Sigmoid colon (tissue), 7 donors: Measurements from ENCODE around the gene PRLR. TPM values are rescaled to one million over a fixed set of nuclear protein-coding genes. Genes with fewer than 3 reads are reported as not detected.
"Not testable (repeated sequence)": the region's sequence is repeated elsewhere in the genome, so short reads cannot be mapped to it uniquely, and the experiment has no call there.

ENCODE experiments used
- DNase-seq: peaks from one replicate; pipeline ENCODE4 v3.0.0-alpha.2; 2019
- H3K27ac ChIP-seq, 4 donors: fragments of 200-600 bp; sonication (generic); one replicate each; pipeline ENCODE4 v1.5.1; 2016 to 2019; ENCODE audit warnings: mild to moderate bottlenecking in 1 of 4
- H3K27me3 ChIP-seq, 3 donors: fragments of 200-600 bp; sonication (generic); one replicate each; pipeline ENCODE4 v1.5.1; 2019; ENCODE audit warnings: mild to moderate bottlenecking in 1 of 3
- H3K36me3 ChIP-seq, 4 donors: fragments of 200-600 bp; sonication (generic); one replicate each; pipeline ENCODE4 v1.5.1; 2016 to 2019
- H3K4me1 ChIP-seq, 4 donors: fragments of 200-600 bp; sonication (generic); one replicate each; pipeline ENCODE4 v1.5.1; 2017 to 2019
- H3K4me3 ChIP-seq, 4 donors: fragments of 200-600 bp; sonication (generic); one replicate each; pipeline ENCODE4 v1.5.1; 2017 to 2019; ENCODE audit warnings: mild to moderate bottlenecking in 2 of 4, moderate library complexity in 1 of 4
- H3K9me3 ChIP-seq, 4 donors: fragments of 200-600 bp in 3 of 4; sonication (generic) in 3 of 4; one replicate each; pipeline versions ENCODE4 v1.5.1 to v1.6.1; 2013 to 2019
- EP300 ChIP-seq, 4 donors: sonication (generic); formaldehyde crosslinking; IDR thresholded peaks; one replicate each; pipeline ENCODE4 v1.6.1; 2017; ENCODE audit warnings: antibody characterized with exemption in 4 of 4
- POLR2A ChIP-seq, 2 donors: fragments of 450-650 bp; IDR thresholded peaks; one replicate each; pipeline ENCODE4 v1.6.1; 2016; ENCODE audit warnings: antibody characterized with exemption in 2 of 2, mild to moderate bottlenecking in 2 of 2, moderate library complexity in 2 of 2
- POLR2AphosphoS5 ChIP-seq, 4 donors: sonication (generic); formaldehyde crosslinking; IDR thresholded peaks; one replicate each; pipeline ENCODE4 v1.6.1; 2017; ENCODE audit warnings: antibody characterized with exemption in 4 of 4
- WGBS, 2 donors: extraction: QIAGEN DNeasy Blood & Tissue Kit; methylation state at CpG; one replicate each; pipeline ENCODE4 v1.1.7; 2013; 5-methylcytosine and 5-hydroxymethylcytosine counted together
- intact Hi-C: fragments of 100-400 bp; cut with DNase I; formaldehyde crosslinking; loops from one replicate; pipeline ENCODE4 v1.15.1; 2023
- polyA plus RNA-seq, 3 donors: library from polyadenylated mRNA; stranded (reverse); fragments of 200-250 nt; gene quantifications; one replicate each; pipeline ENCODE4 v1.2.3, GENCODE V29; 2013
- total RNA-seq, 4 donors: library from RNA; depleted of rRNA; stranded (reverse); fragments of >200 nt; gene quantifications; one replicate each; pipeline ENCODE4 v1.1.0, GENCODE V29; 2016
- TF ChIP-seq, protein P1 (sequence below), 4 experiments: fragments of 450-650 bp in 3 of 4; fragments of 200-600 bp in 1 of 4; IDR thresholded peaks; one replicate each; pipeline ENCODE4 v1.5.1; 2016 to 2019; ENCODE audit warnings: antibody characterized with exemption in 4 of 4, mild to moderate bottlenecking in 3 of 4, moderate library complexity in 2 of 4
- donor health status: healthy with polysubstance abuse.
- donor health status: Bipolar disorder and iron deficiency.
- donor health status: healthy.

PRLR gene
- total and polyA plus RNA-seq, 7 donors, result 0.60 to 1.9 (median 0.95) TPM

DNA sequence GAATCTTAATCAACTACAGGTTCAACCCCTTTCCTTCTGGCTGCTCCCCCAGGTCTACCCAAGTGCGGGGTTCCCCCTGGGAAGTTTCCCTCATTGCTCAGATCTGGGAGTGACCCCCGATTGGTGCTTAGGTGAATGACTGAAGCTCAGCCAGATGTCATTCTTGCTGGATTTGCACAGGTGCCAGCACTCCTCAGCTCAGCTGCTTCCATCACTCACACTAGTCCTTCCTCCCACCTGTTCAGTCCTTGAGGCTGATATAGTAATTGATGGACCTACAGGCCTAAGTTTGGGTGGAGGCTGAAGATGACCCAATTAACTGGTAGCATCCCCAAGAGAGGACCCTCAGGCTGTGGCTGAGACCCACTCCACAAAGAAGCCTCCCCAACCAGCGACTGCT, 32.9 kb downstream of the PRLR start:
- Histone ChIP-seq H3K27ac (no peak overlapping the region), H3K36me3 (no peaks in the 10 kb centered on the region), H3K9me3 (no peaks in the 10 kb centered on the region), H3K4me1 (peaks cover 0 to 19% (median 13%) of the 10 kb centered on the region in 4 donors), H3K27me3 (no peaks in the 10 kb centered on the region), H3K4me3 (no peak overlapping the region)
- DNase-seq, result no peak
- 84 to 95% methylated on average over 3 of the region's 3 CpGs for WGBS, 2 donors
- TF ChIP-seq POLR2A (IDR thresholded peaks at IDR 0.05) (no peak), POLR2AphosphoS5 (IDR thresholded peaks at IDR 0.05) (no peak), EP300 (IDR thresholded peaks at IDR 0.05) (no peak)
- TF ChIP-seq, protein P1, sequence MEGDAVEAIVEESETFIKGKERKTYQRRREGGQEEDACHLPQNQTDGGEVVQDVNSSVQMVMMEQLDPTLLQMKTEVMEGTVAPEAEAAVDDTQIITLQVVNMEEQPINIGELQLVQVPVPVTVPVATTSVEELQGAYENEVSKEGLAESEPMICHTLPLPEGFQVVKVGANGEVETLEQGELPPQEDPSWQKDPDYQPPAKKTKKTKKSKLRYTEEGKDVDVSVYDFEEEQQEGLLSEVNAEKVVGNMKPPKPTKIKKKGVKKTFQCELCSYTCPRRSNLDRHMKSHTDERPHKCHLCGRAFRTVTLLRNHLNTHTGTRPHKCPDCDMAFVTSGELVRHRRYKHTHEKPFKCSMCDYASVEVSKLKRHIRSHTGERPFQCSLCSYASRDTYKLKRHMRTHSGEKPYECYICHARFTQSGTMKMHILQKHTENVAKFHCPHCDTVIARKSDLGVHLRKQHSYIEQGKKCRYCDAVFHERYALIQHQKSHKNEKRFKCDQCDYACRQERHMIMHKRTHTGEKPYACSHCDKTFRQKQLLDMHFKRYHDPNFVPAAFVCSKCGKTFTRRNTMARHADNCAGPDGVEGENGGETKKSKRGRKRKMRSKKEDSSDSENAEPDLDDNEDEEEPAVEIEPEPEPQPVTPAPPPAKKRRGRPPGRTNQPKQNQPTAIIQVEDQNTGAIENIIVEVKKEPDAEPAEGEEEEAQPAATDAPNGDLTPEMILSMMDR (IDR thresholded peaks at IDR 0.05), result no peak
- intact Hi-C loops, result no loop called here

DNA sequence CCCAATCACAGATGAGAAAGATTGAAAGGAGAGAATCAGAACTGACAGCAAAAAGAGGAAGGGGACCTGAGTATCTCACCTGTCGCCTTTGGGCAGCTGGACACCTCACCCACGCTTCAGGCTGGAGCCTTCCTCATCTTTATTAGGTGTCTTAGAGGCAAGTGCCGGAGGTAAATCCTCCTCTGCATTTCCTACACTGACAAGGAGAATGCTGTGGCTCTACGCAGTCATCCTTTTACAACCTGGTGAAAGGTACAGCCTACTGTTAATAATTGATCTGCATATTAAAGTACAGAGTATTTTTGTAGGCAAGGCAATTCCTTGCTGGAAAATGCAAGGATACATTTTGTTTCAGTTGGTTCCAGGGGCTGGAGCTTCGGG, 34.8 kb downstream of the PRLR start:
- 20 to 71% methylated on average over 5 of the region's 5 CpGs for WGBS, 2 donors
- H3K9me3 ChIP-seq, result no peaks in the 10 kb centered on the region
- TF ChIP-seq, protein P1 (IDR thresholded peaks at IDR 0.05), result no peak
- TF ChIP-seq EP300 (IDR thresholded peaks at IDR 0.05) (no peak), POLR2A (IDR thresholded peaks at IDR 0.05) (no peak), POLR2AphosphoS5 (IDR thresholded peaks at IDR 0.05) (no peak)
- intact Hi-C loops, result no loop called here
- H3K4me1 ChIP-seq, result peaks cover 0 to 19% (median 13%) of the 10 kb centered on the region in 4 donors
- no peak for DNase-seq
- H3K4me3 ChIP-seq, result no peak overlapping the region
- H3K36me3 ChIP-seq, result no peaks in the 10 kb centered on the region
- no peak overlapping the region for H3K27ac ChIP-seq
- H3K27me3 ChIP-seq, result no peaks in the 10 kb centered on the region

DNA sequence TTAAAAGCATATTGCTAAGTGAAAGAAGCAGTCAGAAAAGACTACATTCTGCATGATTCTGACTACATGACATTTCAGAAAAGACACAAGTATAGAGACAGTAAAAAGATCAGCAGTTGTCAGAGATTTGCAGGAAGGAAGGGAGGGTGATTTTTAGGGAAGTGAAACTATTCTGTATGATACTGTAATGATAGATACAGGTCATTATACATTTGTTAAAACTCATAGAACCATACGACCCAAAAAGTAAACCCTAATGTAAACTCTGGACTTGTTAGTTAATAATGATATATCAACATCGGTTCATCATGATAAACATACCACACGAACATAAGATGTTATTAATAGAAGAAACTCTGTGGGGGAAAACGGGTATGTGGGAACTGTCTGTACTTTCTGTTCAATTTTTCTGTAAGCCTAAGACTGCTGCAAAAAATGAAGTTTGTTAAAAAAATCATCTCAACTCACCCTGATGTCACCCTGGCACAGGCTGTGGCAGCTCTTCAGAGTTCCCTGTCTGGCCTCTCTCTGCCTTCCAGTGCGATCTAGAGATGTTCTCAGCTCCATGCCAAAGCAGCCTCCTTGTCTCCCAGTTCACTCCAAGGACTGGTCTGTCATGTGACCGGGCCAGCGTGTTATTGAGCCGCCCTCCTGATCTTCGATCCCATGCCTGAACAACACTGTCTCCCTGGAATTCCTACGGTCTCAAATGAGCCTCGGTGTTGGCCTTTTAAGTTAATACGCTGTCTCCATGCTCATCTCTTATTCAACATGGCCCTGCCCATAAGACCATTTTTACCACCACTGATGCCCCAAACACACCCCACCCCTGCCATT, 35.4 kb downstream of the PRLR start:
- Histone ChIP-seq H3K27ac (no peak overlapping the region), H3K27me3 (no peaks in the 10 kb centered on the region), H3K9me3 (no peaks in the 10 kb centered on the region), H3K4me1 (peaks cover 0 to 19% (median 13%) of the 10 kb centered on the region in 4 donors), H3K4me3 (no peak overlapping the region), H3K36me3 (no peaks in the 10 kb centered on the region)
- WGBS, 2 donors, result 28 to 65% methylated on average over 12 of the region's 12 CpGs
- DNase-seq, result no peak
- intact Hi-C loops, result no loop called here
- TF ChIP-seq, protein P1 (IDR thresholded peaks at IDR 0.05), result no peak
- TF ChIP-seq POLR2A (IDR thresholded peaks at IDR 0.05), result no peak

DNA sequence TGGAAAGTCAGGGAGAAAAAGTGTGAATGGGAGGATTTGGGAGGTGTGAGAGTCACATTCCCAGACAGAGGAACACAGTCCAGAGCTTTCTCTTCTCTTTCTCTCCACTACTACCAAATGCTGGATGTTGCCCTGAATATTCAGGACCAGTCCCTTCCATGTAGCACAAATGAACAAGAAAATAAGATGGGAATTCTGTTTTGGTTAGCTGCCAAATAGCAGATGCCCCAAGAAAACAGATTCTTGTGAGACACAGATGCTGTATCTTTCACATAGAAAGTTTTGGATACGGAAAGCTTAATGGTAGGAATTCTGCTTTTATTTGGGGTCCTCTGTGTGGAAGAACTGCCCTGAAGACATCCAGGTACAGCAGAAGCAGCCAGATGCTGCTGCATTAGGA, 37.8 kb downstream of the PRLR start:
- no peaks in the 10 kb centered on the region for H3K36me3 ChIP-seq
- intact Hi-C loops, result no loop called here
- H3K9me3 ChIP-seq, result no peaks in the 10 kb centered on the region
- TF ChIP-seq POLR2AphosphoS5 (IDR thresholded peaks at IDR 0.05) (no peak), EP300 (IDR thresholded peaks at IDR 0.05) (no peak)
- TF ChIP-seq, protein P1 (IDR thresholded peaks at IDR 0.05), result no peak
- DNase-seq, result no peak
- 97% methylated on average over 1 of the region's 1 CpG for WGBS, 2 donors
- no peaks in the 10 kb centered on the region for H3K27me3 ChIP-seq
- H3K27ac ChIP-seq, result no peak overlapping the region
- H3K4me1 ChIP-seq, result peaks cover 0 to 1% (median under 1%) of the 10 kb centered on the region in 4 donors
- H3K4me3 ChIP-seq, result no peak overlapping the region

DNA sequence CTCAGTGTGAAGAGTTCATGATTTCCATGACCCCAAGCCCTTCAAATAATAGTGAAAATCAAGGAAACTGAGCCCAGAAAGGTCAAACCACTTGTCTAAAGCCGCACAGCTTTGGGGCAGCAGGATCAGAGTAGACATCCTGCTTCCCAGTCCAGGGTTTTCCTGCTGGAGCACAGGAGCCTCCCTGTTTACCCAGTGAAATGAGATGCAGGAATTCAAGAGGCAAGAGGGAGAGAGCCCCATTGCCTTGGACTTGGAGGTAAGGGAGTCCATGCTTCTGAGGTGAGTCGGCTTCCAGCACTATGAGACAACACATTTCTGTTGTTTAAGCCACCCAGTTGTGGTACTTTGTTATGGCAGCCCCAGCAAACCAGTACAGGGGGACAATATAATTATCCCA, 40.5 kb downstream of the PRLR start:
- H3K9me3 ChIP-seq, H3K27me3 ChIP-seq, H3K4me1 ChIP-seq, intact Hi-C loops, H3K4me3 ChIP-seq, H3K27ac ChIP-seq, DNase-seq, H3K36me3 ChIP-seq: not testable (repeated sequence)
- 94 to 95% methylated on average over 2 of the region's 2 CpGs for WGBS, 2 donors
